NCI-H748 treated with DMSO at 0.1 percent for 48 hours (cell line): Measurements from ENCODE around the gene LCE6A.

ENCODE experiments used
- DNase-seq: peaks from one replicate; lab custom pipeline; 2025; lab: John Stamatoyannopoulos, UW

Gene LCE6A

GRCh38 chr1:152876827-152877226, 34.2 kb downstream of the LCE6A start:
- no peak for DNase-seq

- DNase-seq, result no peak
These were observed 35.4 kb downstream of the LCE6A start, which contains the start of gene SMCP for GRCh38 chr1:152878042-152878441. SMCP (plus strand) TSS chr1:152878322; CDS start chr1:152884423, 6,101 bp downstream.

- no peak for DNase-seq
These were observed 37.0 kb downstream of the LCE6A start for GRCh38 chr1:152879559-152880198.

GRCh38 chr1:152880316-152880715, 37.7 kb downstream of the LCE6A start:
- no peak for DNase-seq

GRCh38 chr1:152880907-152881306, 38.3 kb downstream of the LCE6A start:
- DNase-seq, result no peak

- DNase-seq, result no peak
These were observed 41.4 kb downstream of the LCE6A start for GRCh38 chr1:152884085-152884484.

GRCh38 chr1:152884506-152884905, 41.9 kb downstream of the LCE6A start:
- DNase-seq, result no peak

GRCh38 chr1:152884966-152885624, 42.4 kb downstream of the LCE6A start:
- no peak for DNase-seq

GRCh38 chr1:152886085-152886484, 43.4 kb downstream of the LCE6A start:
- no peak for DNase-seq

GRCh38 chr1:152886758-152887409, 44.2 kb downstream of the LCE6A start:
- no peak for DNase-seq

GRCh38 chr1:152888126-152888525, 45.5 kb downstream of the LCE6A start:
- DNase-seq, result no peak
